CD1c-positive myeloid dendritic cell (primary cell): ENCODE results near the gene CRELD1.

Experiments
- DNase-seq: peaks from one replicate; pipeline ENCODE4 v3.0.0-alpha.2; 2016; ENCODE audit errors: extremely low spot score

Gene CRELD1

DNA sequence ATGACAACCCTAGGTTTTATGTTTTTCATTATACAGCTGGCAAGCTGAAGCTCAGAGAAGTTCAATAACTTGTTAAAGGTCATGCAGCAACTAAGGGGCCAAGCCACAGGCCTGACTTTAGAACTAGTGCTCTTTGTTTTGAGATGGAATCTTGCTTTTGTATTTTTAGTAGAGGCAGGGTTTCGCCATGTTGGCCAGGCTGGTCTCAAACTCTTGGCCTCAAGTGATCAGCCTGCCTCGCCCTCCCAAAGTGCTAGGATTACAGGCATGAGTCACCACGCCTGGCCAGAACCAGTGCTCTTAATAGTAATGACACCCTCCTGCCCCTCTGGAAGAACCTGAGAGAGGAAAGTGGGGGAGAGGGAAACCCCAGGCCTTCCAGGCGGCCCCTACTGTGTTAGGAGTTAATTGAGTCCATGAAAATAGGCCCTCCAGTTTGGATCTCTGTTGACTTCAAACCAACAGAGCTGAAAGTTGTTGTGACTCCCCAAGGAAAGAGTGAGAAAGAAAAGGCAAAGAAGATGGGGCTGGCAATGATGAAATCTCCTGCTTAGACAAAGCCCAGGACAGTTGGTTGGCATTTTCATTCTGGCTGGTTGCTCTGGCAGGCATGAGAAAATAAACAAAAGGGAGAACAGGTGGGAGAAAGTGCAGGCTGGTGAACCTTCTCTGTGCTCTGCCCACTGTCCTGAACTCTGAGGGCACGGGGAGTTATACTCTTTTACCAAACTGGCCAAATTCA lies 22.1 kb downstream of the CRELD1 start:
- no peak for DNase-seq

- DNase-seq = no peak
Measured at GRCh38 chr3:9957214-9957613, 23.6 kb downstream of the CRELD1 start.

GRCh38 chr3:9965200-9965875 lies 31.7 kb downstream of the CRELD1 start:
- no peak for DNase-seq

- DNase-seq = no peak
Measured at GRCh38 chr3:9966841-9967240, 33.2 kb downstream of the CRELD1 start.

DNA sequence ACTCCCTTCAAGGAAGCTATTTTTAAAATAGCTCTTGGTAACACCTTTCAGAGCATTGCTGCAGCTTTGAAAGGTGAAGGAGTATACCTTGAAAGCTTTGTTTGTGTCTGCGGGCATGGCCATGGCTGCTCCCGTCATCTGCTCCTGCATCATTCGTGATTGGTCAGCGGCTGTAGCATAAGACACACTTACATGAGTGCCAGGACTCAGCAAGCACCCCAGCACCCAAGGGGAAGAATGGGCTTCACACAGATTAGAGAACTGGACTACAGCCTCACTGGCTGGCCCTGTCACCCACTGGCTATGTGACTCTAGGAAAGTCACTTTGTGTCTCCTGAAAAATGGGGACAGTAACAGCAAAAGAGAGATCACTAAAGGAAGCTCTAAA lies 36.0 kb downstream of the CRELD1 start:
- DNase-seq = no peak

DNA sequence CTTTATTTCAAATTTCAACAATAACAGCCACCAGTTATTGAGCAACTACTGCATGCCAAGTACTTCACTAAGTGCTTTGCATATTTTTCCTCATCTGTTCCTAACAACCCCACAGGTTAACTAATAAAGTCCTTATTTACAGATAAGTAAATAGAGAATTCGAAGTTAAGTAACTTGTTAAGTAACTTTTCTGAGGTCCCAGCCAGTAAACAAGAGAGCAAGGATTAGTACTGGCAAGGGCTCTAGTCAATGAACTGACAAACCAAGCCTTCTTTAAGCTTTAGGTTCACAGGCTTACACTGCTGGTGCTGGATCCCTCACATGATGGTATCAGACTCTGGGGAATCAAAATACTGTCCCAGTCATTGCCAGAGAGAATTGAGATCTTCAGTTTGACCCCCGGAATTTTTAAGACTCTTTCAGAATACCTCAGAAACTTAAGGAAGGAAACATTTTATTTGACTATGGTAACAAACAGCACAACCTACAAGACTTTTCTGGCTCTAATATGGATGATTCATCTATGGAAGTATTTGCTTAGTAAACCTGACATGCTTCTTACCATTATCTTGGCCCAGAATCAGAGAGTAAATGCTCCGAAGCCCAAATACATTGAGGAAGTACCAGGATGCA lies 36.5 kb downstream of the CRELD1 start:
- no peak for DNase-seq

GRCh38 chr3:9976721-9977709 lies 43.4 kb downstream of the CRELD1 start:
- peak; percentile 94 for DNase-seq

- DNase-seq = no peak
Measured at GRCh38 chr3:9978710-9979305, 45.2 kb downstream of the CRELD1 start.

DNA sequence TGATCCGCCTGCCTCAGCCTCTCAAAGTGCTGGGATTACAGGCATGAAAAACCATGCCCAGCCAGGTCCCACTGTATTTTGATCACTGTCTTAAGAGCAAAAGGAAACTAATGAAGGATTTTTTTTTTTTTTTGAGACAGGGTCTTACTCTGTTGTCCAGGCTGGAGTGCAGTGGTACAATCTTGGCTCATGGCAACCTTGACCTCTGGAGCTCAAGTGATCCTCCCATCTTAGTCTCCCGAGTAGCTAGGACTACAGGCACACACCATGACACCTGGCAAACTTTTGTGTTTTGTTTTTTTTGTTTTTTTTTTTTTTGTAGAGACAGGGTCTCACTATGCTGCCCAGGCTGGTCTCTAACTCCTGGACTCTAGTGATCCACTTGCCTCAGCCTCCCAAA lies 46.6 kb downstream of the CRELD1 start:
- DNase-seq = no peak

- peak; percentile 23 for DNase-seq
Measured at GRCh38 chr3:9986230-9986725, 52.6 kb downstream of the CRELD1 start.

GRCh38 chr3:9994086-9994844 lies 60.6 kb downstream of the CRELD1 start:
- no peak for DNase-seq
